GM23248 (cell line): Measurements from ENCODE around the gene MGAT3. TPM values are rescaled to one million over a fixed set of nuclear protein-coding genes. Genes with fewer than 3 reads are reported as not detected.
A peak's percentile ranks its signal among the peaks of the same experiment; 100 is the strongest.

Source experiments
- DNase-seq: peaks from one replicate; pipeline ENCODE4 v3.0.0-alpha.2; 2015
- H2AFZ ChIP-seq: fragments of 200-600 bp; sonication (generic); 2 replicates; pipeline ENCODE4 v1.6.1; 2016; ENCODE audit warnings: antibody characterized with exemption
- H3F3A ChIP-seq: fragments of 200-600 bp; sonication (generic); 2 replicates; pipeline ENCODE4 v1.6.1; 2016; ENCODE audit warnings: mild to moderate bottlenecking, antibody characterized with exemption, mixed run types; ENCODE audit not compliant: insufficient read depth
- H3K27ac ChIP-seq: fragments of 200-600 bp; sonication (generic); 2 replicates; pipeline ENCODE4 v1.5.1; 2016; ENCODE audit warnings: mild to moderate bottlenecking
- H3K27me3 ChIP-seq: fragments of 200-600 bp; sonication (generic); replicated peaks from 2 replicates; pipeline ENCODE4 v1.6.1; 2016; ENCODE audit warnings: mild to moderate bottlenecking; ENCODE audit not compliant: insufficient read depth
- H3K36me3 ChIP-seq: fragments of 200-600 bp; sonication (generic); 2 replicates; pipeline ENCODE4 v1.6.1; 2016; ENCODE audit warnings: low read depth, mild to moderate bottlenecking
- H3K4me1 ChIP-seq: fragments of 200-600 bp; sonication (generic); 2 replicates; pipeline ENCODE4 v1.6.1; 2016; ENCODE audit warnings: mild to moderate bottlenecking; ENCODE audit not compliant: insufficient read depth
- H3K4me2 ChIP-seq: fragments of 200-600 bp; sonication (generic); one replicate; pipeline ENCODE4 v1.6.1; 2016; ENCODE audit warnings: mild to moderate bottlenecking; ENCODE audit not compliant: unreplicated experiment
- H3K4me3 ChIP-seq: fragments of 200-600 bp; sonication (generic); 2 replicates; pipeline ENCODE4 v1.5.1; 2016; ENCODE audit warnings: mild to moderate bottlenecking
- H3K79me2 ChIP-seq: fragments of 200-600 bp; sonication (generic); 2 replicates; pipeline ENCODE4 v1.6.1; 2016; ENCODE audit warnings: mild to moderate bottlenecking; ENCODE audit not compliant: insufficient read depth
- H3K9ac ChIP-seq: fragments of 200-600 bp; sonication (generic); 2 replicates; pipeline ENCODE4 v1.6.1; 2016; ENCODE audit warnings: mild to moderate bottlenecking
- H3K9me2 ChIP-seq: fragments of 200-600 bp; sonication (generic); 2 replicates; pipeline ENCODE4 v1.6.1; 2016; ENCODE audit warnings: mixed run types, mild to moderate bottlenecking, moderate library complexity; ENCODE audit not compliant: insufficient read depth
- H3K9me3 ChIP-seq: fragments of 200-600 bp; sonication (generic); one replicate; pipeline ENCODE4 v1.6.1; 2017; ENCODE audit warnings: low read depth
- H4K20me1 ChIP-seq: fragments of 200-600 bp; sonication (generic); 2 replicates; pipeline ENCODE4 v1.6.0; 2016; ENCODE audit not compliant: insufficient read depth
- EZH2 ChIP-seq: fragments of 200-600 bp; sonication (generic); IDR thresholded peaks from 2 replicates; pipeline ENCODE4 v1.6.1; 2018; ENCODE audit warnings: antibody characterized with exemption, mild to moderate bottlenecking; ENCODE audit not compliant: insufficient read depth, poor library complexity, severe bottlenecking
- EZH2phosphoT487 ChIP-seq: fragments of 200-600 bp; sonication (generic); IDR thresholded peaks from 2 replicates; pipeline ENCODE4 v1.6.1; 2018; ENCODE audit warnings: antibody characterized with exemption, moderate library complexity, mild to moderate bottlenecking, low read depth; ENCODE audit not compliant: insufficient read depth
- WGBS, 2 experiments: methylation state at CpG; one replicate each; pipeline ENCODE4 v1.1.6; 2015 to 2017; ENCODE audit warnings: low lambda C conversion rate in 2 of 2, low coverage in 1 of 2; ENCODE audit errors: missing lambda C conversion rate in 2 of 2; 5-methylcytosine and 5-hydroxymethylcytosine counted together
- in situ Hi-C: fragments of 300-500 bp; cut with MboI; formaldehyde crosslinking; loops from 2 replicates; pipeline ENCODE4 v1.15.0; 2020
- polyA plus RNA-seq: library from polyadenylated mRNA; unstranded; fragments of >200 nt; fragmentation: Nextera tagmentation; extraction: Ambion mirVana; gene quantifications from 2 replicates; pipeline ENCODE4 v1.2.1, GENCODE V29; 2016
- total RNA-seq: library from RNA; depleted of rRNA; stranded (reverse); fragments of >200 nt; shearing (Covaris generic); gene quantifications from 2 replicates; pipeline ENCODE4 v1.2.3, GENCODE V29; 2014

Gene MGAT3
- total and polyA plus RNA-seq, 2 experiments from 2014 or later = not detected

GRCh38 chr22:39529487-39529851 is 72.7 kb downstream of the MGAT3 start:
- TF ChIP-seq EZH2 (no peak), EZH2phosphoT487 (no peak)
- no peak overlapping the region for H3K9ac ChIP-seq
- peaks cover 15% of the 10 kb centered on the region for H3K4me1 ChIP-seq
- no peak overlapping the region for H3K27ac ChIP-seq
- H3K36me3 ChIP-seq = 0 out of 2 replicates have a peak, but pooled peaks cover 3% of the 10 kb centered on the region
- H2AFZ ChIP-seq = no peak overlapping the region
- no peaks in the 10 kb centered on the region for H3K9me3 ChIP-seq
- in situ Hi-C loops = no loop called here
- 45 to 56% methylated on average over 16 to 17 of the region's 17 CpGs for WGBS, 2 experiments
- no peak overlapping the region for H3K4me3 ChIP-seq
- peaks cover 40% of the 10 kb centered on the region for H3K79me2 ChIP-seq
- DNase-seq = no peak
- H3K9me2 ChIP-seq = no peaks in the 10 kb centered on the region
- no peak overlapping the region for H3K4me2 ChIP-seq
- no peaks in the 10 kb centered on the region for H4K20me1 ChIP-seq
- peaks cover 22% of the 10 kb centered on the region for H3F3A ChIP-seq
- H3K27me3 ChIP-seq = no peaks in the 10 kb centered on the region

GRCh38 chr22:39530116-39530515 is 73.3 kb downstream of the MGAT3 start:
- no peaks in the 10 kb centered on the region for H4K20me1 ChIP-seq
- peaks cover 16% of the 10 kb centered on the region for H3F3A ChIP-seq
- peaks cover 40% of the 10 kb centered on the region for H3K79me2 ChIP-seq
- TF ChIP-seq EZH2phosphoT487 = no peak
- TF ChIP-seq EZH2 = no peak
- H3K36me3 ChIP-seq = 0 out of 2 replicates have a peak, but pooled peaks cover 3% of the 10 kb centered on the region
- H3K4me2 ChIP-seq = no peak overlapping the region
- H3K9me2 ChIP-seq = no peaks in the 10 kb centered on the region
- no peak overlapping the region for H2AFZ ChIP-seq
- no peak for DNase-seq
- no peak overlapping the region for H3K27ac ChIP-seq
- in situ Hi-C loops = no loop called here
- peaks cover 15% of the 10 kb centered on the region for H3K4me1 ChIP-seq
- H3K9me3 ChIP-seq = no peaks in the 10 kb centered on the region
- no peak overlapping the region for H3K4me3 ChIP-seq
- 72 to 75% methylated on average over 6 of the region's 6 CpGs for WGBS, 2 experiments
- H3K27me3 ChIP-seq = no peaks in the 10 kb centered on the region
- H3K9ac ChIP-seq = no peak overlapping the region

DNA sequence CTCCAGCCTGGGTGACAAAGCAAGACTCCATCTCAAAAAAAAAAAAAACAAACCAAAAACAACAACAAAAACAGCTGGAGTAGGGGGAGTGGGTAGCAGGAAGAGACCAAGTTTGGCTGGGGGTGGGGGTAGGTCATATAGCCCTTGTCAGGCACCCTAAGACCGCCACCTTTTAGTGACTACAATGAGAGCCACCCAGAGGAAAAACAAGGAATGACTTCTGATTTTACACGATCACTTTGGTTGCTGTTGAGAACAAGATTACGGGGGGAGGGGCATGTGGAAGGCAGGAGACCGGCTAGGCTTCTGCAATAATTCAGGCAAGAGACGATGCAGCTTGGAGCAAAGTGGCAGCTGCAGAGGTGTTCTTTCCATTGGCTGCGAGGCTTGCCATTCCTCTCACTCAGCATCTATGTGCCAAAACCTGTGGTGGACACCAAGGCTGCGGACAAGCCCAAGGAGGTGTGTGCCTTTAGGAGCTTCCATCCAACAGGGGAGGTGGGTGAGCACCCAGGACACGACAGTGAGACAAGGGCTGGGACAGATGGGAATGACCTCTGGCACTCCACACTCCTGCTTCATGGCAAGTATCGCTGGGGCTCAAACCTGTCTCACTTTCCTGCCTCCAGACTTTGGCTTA is 74.0 kb downstream of the MGAT3 start:
- peak; percentile 68 for DNase-seq
- Histone ChIP-seq H3K4me3 (peak overlapping the region; percentile 94; the same call in 1 of the 2 replicates), H3K9ac (peak overlapping the region; percentile 92; the same call in 1 of the 2 replicates), H3K36me3 (0 out of 2 replicates have a peak, but pooled peaks cover 3% of the 10 kb centered on the region), H3F3A (peaks cover 11% of the 10 kb centered on the region), H3K79me2 (peaks cover 40% of the 10 kb centered on the region), H3K4me1 (peaks cover 15% of the 10 kb centered on the region), H3K27ac (no peak overlapping the region), H4K20me1 (no peaks in the 10 kb centered on the region), H2AFZ (no peak overlapping the region), H3K27me3 (no peaks in the 10 kb centered on the region), H3K9me3 (no peaks in the 10 kb centered on the region), H3K9me2 (no peaks in the 10 kb centered on the region), H3K4me2 (peak overlapping the region; percentile 93)
- in situ Hi-C loops = no loop called here
- 52 to 59% methylated on average over 9 of the region's 9 CpGs for WGBS, 2 experiments
- no peak for TF ChIP-seq EZH2
- no peak for TF ChIP-seq EZH2phosphoT487

DNA sequence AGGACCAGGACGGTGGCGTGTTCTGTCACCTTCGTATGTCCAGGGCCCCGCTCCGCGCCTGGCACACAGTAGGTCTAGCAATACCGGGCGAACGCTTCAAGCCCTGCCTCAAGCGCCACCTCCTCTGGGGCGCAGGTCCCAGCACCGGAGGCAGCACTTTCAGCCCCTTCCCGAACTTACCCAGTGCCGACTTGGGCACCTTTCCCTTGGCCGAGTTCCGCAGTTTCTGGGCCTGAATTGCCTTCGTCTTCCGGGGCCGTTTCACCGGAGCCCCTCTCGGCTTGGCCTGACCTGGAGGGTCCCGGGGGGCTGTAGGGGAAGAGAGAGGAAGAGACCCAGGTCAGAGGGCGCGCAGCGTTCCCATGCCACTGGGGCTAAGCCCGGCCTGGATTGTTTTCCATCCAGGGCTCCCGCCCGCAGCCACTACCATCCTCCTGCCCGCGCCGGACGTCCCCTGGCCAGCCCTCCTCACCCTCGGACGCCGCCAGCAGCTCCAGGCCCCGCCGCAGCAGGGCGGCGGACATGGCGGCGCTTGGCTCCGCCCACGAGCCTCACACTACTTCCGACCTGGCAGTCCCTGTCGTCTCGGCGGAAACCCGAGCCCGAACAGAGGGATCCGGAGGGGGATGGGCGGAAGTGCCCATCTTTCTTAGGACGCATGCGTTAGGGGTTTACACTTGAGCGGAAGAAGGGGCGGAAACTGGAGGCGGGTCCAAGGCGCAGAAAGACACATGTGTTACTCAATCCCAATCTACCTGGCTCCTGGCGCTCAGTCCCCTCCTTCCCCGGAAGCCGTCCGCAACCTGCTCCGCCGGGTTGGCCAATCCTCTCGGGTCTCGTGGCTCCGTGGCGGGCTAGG is 75.6 kb downstream of the MGAT3 start, which contains the start of gene RPS19BP1:
RPS19BP1 (minus strand) TSS at position 534 of the 859 bp plus-strand sequence; CDS start at position 524, 10 bp downstream.
- Histone ChIP-seq H4K20me1 (no peaks in the 10 kb centered on the region), H3K4me2 (peak within 1 kb of the TSS; percentile 93), H3K27me3 (no peaks in the 10 kb centered on the region), H3K9me3 (no peaks in the 10 kb centered on the region), H3K27ac (peak within 1 kb of the TSS; percentile 53), H3K36me3 (0 out of 2 replicates have a peak, but pooled peaks cover 3% of the 10 kb centered on the region), H3K4me1 (peaks cover 15% of the 10 kb centered on the region), H3K9ac (peak within 1 kb of the TSS; percentile 92), H2AFZ (peak within 1 kb of the TSS; percentile 91), H3K4me3 (peak within 1 kb of the TSS; percentile 94), H3K9me2 (no peaks in the 10 kb centered on the region), H3K79me2 (peaks cover 40% of the 10 kb centered on the region), H3F3A (peaks cover 8% of the 10 kb centered on the region; the same call in 1 of the 2 replicates)
- no peak for TF ChIP-seq EZH2
- TF ChIP-seq EZH2phosphoT487 = no peak
- DNase-seq = peak; percentile 99
- in situ Hi-C loops = no loop called here
- 0 to 2% methylated on average over 65 to 67 of the region's 67 CpGs for WGBS, 2 experiments
